ENCODE results near the gene COX7B2.

The COX7B2 gene

GRCh38 chr4:46715468-46715867 lies 193.6 kb downstream of the COX7B2 start:
- no peak for DNase-seq (ENCODE audit: low spot score)

DNA sequence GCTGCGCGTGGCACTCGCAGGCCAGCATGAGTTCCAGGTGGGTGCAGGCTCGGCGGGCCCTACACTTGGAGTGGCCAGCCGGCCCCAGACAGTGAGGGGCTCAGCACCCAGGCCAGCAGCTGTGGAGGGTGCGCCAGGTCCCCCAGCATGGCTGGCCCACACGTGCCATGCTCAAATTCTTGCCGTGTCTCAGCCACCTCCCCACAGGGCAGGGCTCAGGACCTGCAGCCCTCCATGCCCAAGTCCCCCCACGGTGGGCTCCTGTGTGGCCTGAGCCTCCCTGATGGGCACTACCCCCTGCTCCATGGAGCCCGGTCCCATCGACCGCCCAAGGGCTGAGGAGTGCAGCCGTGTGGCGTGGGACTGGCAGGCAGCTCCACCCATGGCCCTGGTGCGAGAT lies 210.2 kb downstream of the COX7B2 start:
- DNase-seq (ENCODE audit: low spot score), result no peak
